Right renal cortex interstitium (tissue), 3 donors: ENCODE measurements around the gene TRIM31. TPM values are rescaled to one million over a fixed set of nuclear protein-coding genes. Genes with fewer than 3 reads are reported as not detected.
A peak's percentile ranks its signal among the peaks of the same experiment; 100 is the strongest.

Source experiments
- DNase-seq, 3 donors: peaks; one replicate each; pipeline ENCODE4 v3.0.0-alpha.2; 2013; ENCODE audit warnings: low read depth in 3 of 3, low spot score in 2 of 3
- polyA plus RNA-seq, 3 donors: library from polyadenylated mRNA; unstranded; fragments of 120-200 nt; gene quantifications; one replicate each; pipeline ENCODE4 v1.2.1, GENCODE V29; 2013; ENCODE audit not compliant: insufficient read length in 3 of 3

TRIM31 gene
- polyA plus RNA-seq, 3 donors = 0.26 TPM; not detected in 2

GRCh38 chr6:30087876-30088275, 25.0 kb downstream of the TRIM31 start:
- DNase-seq = no peak

GRCh38 chr6:30077218-30077617, 35.7 kb downstream of the TRIM31 start:
- DNase-seq = no peak

GRCh38 chr6:30075790-30076732, 36.8 kb downstream of the TRIM31 start:
- DNase-seq = no peak

- no peak for DNase-seq
Measured at GRCh38 chr6:30075094-30075789, 37.6 kb downstream of the TRIM31 start, which contains the start of gene RNF39. TSS of gene RNF39 (minus strand) at chr6:30075769. CDS start at chr6:30075585, 184 bp downstream.

- no peak for DNase-seq
Measured at GRCh38 chr6:30074331-30075093, 38.4 kb downstream of the TRIM31 start.

GRCh38 chr6:30073489-30074235, 39.2 kb downstream of the TRIM31 start:
- DNase-seq = no peak

- DNase-seq = no peak
Measured at GRCh38 chr6:30071858-30072257, 41.0 kb downstream of the TRIM31 start.

GRCh38 chr6:30071081-30071818, 41.6 kb downstream of the TRIM31 start:
- DNase-seq = no peak

- no peak for DNase-seq
Measured at GRCh38 chr6:30067460-30068139, 45.3 kb downstream of the TRIM31 start.

- peak; percentile 97 to 98 (median 98) for DNase-seq
Measured at GRCh38 chr6:30066577-30067459, 46.1 kb downstream of the TRIM31 start, which contains the start of gene PPP1R11. TSS of gene PPP1R11 (plus strand) at chr6:30067198. CDS start at chr6:30067411, 213 bp downstream.

GRCh38 chr6:30066082-30066481, 46.8 kb downstream of the TRIM31 start:
- no peak for DNase-seq

GRCh38 chr6:30063315-30063714, 49.6 kb downstream of the TRIM31 start:
- DNase-seq = no peak

GRCh38 chr6:30062471-30063178, 50.3 kb downstream of the TRIM31 start:
- DNase-seq = no peak

GRCh38 chr6:30061858-30062458, 50.9 kb downstream of the TRIM31 start:
- no peak for DNase-seq

- DNase-seq = peak; percentile 93 to 96 (median 95)
Measured at GRCh38 chr6:30061092-30061857, 51.6 kb downstream of the TRIM31 start, which contains the start of gene POLR1H. TSS of gene POLR1H (plus strand) at chr6:30061265. CDS start at chr6:30061525, 260 bp downstream.

- peak in 1 of 3 donors; percentile 42 for DNase-seq
Measured at GRCh38 chr6:30060606-30061091, 52.2 kb downstream of the TRIM31 start.
